Measurements from ENCODE around the gene SPTBN4.
"Not testable (repeated sequence)": the region's sequence is repeated elsewhere in the genome, so short reads cannot be mapped to it uniquely, and the experiment has no call there.

Gene SPTBN4

DNA sequence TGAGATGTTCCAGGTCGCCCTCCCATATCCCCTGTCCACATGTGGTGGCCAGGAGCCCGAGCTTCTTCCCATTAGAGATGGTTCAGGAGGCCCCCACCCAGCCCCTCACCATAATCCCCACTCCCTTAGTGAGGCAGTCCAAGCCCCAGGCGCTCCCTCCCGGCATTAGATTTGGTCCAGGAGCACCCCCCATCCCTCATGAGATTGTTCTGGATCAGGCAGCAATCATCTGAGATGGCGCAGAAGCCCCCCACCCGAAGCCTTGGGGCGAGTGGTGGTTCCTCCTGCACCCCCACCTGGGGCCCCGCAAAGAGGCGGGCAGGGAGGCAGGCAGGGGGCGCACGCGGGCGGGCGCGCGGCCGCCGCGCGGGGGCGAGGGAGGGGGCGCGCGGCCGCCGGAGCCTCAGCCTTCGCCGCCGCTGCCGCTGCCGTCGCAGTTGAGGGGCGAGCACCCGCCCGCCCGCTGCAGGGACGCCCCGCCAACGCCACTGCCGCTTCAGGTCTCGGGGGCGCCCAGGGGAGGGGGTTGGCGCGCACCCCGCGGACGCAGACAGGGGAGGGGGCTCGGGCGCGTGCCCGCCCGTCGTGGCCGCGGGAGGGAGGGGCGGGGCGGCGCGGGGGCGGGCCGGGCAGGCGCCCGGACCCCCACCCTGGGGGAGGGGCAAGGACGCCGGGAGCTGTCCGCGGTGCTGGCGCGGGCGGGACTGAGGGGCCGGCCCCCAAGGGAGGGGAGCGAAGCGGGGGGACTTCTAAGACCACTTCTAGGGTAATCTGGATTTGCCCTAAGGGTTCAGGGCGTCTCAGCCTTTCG lies 63.5 kb downstream of the SPTBN4 start:
- DNase-seq (ENCODE audit: low spot score): peak; percentile 99

DNA sequence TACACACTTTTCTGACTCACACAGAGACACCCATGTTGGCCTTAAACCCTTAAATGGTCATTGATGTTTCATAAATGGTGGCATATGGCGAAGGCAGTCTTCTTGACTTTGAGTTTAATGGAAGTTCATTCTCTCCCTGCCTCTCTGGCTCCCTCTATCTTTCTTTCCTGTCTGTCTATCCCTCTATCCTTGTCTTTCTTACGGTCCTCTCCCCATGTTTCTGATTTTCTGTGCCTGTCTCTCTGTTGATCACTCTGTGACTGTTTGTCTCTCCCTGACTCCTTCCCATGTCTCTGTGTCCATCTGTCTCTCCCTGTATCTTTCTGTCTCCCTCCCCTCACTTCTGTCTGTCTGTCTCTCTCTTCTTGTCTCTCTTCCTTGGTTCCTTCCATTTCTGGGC lies 66.7 kb downstream of the SPTBN4 start:
- no peak for DNase-seq (ENCODE audit: low spot score)

DNA sequence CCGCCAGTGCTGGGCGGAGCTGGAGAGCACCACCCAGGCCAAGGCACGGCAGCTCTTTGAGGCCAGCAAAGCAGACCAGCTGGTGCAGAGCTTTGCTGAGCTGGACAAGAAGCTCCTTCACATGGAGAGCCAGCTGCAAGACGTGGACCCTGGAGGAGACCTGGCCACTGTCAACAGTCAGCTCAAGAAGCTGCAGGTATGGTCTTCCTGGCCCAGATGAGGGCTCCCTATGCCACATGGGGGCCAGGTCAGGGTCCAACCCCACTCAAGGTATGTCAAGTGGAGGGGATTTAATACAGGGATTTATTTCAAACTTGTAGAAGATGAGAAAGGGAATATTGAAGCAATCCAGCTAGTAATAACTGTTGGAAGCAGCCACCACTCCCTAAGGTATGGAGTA lies 67.3 kb downstream of the SPTBN4 start:
- DNase-seq (ENCODE audit: low spot score): no peak

DNA sequence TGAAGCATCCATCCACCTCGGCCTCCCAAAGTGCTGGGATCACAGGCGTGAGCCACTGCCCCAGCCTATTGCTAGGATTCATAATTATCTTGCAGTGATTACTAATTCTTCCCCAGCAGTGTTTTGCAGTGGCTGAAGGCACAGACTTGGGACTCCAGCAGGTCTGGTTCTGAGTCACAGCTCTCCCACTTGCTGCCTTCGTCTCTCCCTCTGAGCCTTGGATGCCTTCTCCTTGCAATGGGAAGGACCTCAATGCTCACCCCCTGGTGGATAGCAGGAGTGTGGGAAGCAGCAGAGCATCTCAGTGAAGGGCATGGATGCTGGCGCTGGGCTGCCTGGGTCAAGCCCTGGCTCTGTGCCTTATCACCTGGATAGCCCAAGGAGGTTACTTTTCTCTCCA lies 72.3 kb downstream of the SPTBN4 start:
- DNase-seq (ENCODE audit: low spot score): no peak

DNA sequence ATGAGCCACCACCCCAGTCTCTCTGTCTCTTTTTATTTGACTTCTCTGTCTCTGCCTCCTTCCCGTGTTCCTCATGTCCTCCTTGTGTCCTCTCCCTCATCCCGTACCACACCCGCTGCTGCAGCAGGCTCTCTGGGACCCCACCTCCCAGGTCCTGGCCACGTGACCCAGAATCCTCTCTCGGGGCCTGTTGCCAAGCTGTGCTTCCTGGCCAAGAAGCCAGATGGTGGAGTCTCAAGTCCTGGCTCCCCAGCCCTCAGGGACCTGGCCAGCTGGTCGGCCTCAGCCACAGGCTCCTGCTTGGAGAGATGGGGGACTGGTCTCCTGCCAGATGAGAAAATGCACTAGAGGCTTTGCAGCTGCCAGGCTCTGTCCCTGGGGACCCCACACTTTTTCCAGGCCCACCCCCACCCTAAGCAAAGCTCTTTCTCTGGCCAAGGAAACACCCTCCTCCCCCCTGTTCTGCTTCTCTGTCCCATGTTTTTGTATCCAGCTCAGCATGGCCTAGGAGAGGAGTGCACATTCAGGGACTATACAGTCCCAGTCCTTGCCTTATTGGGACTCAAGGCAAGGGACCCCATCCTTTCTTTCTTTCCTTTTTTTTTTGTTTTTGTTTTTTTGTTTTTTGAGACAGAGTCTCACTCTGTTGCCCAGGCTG lies 75.5 kb downstream of the SPTBN4 start:
- no peak for DNase-seq (ENCODE audit: low spot score)

DNA sequence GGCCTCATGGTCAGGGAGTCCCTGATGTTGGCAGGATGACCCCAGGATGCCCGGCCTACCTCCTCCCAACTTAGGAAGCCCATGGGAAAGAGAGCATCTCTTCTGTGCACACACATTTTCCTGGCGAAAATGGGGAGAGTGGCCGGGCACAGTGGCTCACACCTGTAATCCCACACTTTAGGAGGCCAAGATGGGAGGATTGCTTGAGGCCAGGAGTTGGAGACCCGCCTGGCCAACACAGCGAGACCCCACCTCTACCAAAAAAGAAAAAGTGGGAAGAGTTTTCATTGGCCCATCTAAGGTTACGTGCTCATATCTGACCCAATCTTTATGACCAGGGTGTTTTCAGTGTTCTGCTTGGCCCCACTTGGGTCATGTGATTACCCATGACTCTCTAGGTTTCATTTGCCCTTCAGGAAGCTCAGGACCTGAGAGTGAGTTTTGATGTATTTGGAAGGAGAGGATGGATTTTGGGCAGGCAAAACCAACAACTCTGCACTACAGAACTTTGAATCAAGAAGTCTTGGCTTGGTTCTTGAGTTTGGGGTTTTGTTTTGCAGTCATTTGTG lies 76.3 kb downstream of the SPTBN4 start:
- no peak for DNase-seq (ENCODE audit: low spot score)

DNA sequence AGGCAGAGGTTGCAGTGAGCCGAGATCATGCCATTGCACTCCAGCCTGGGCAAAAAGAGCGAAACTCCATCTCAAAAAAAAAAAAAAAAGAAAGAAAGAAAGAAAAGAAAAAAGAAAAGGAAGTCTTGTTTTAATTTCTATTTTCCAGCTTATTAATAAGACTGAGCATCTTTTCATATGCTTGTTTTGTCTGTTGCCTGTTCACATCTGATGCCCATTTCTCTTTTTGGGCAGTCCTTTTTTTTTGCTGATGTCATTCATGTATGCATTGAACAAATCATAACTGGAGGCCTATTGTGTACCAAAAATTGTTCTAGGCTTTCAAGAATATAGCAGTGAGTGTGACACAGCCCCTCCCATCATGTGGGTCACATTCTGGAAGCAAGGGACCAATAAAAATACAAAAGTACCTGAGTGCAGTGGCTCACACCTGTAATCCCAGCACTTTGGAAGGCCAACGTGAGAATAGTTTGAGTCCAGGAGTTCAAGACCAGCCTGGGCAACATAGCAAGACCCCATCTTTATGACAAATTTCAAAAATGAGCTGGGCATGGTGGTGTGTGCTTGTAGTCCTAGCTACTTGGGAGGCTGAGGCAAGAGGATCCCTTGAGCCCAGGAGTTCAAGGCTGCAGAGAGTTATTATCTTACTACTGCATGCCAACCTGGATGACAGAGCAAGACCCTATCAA lies 79.5 kb downstream of the SPTBN4 start:
- DNase-seq (ENCODE audit: low spot score): not testable (repeated sequence)

DNA sequence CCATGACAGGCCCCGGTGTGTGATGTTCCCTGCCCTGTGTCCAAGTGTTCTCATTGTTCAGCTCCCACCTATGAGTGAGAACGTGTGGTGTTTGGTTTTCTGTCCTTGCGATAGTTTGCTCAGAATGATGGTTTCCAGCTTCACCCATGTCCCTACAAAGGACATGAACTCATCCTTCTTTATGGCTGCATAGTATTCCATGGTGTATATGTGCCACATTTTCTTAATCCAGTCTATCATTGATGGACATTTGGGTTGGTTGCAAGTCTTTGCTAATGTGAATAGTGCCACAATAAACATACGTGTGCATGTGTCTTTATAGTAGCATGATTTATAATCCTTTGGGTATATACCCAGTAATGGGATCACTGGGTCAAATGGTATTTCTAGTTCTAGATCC lies 80.4 kb downstream of the SPTBN4 start:
- not testable (repeated sequence) for DNase-seq (ENCODE audit: low spot score)

DNA sequence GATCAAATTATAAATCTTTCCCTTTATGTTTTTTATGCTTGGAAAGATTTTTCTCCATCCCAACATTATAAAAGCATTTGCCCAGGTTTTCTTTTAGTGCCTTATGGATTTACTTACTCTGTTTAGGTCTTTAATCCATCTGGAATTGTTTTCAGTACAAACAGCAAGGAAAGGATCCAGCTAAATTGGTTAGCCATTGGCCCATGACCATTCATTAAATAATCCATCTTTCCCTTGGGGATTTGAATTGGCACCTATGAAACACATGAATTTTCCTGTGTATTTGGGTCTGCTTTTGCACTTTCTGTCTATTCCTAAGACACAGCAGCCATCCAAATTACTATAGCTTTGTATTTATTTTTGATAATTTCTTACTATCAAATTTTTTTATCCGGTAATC lies 81.0 kb downstream of the SPTBN4 start:
- DNase-seq (ENCODE audit: low spot score): no peak

DNA sequence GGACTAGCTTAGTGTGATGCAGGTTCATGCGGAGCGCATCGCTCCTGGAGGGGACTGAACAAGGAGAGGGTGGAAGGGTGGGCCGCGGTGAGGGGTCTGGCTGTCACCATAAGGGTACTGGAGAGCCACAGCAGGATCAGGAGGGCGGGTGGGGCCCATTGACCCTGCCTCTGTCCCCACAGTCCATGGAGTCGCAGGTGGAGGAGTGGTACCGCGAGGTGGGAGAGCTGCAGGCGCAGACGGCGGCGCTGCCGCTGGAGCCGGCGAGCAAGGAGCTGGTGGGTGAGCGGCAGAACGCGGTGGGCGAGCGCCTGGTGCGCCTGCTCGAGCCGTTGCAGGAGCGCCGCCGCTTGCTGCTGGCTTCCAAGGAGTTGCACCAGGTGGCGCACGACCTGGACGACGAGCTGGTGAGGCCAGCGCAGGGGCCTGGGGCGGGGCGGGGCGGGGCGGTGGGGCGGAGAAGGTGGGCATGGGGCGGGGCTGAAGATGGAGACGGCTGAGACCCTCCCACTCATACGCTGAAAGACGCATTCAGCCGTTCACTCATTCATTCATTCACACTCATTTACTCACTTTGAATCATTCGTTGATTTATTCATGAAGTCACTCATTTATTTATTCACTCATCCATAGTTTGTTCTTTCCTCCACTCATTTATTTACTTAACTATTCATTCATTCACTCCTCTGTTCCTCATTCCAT lies 82.4 kb downstream of the SPTBN4 start:
- DNase-seq (ENCODE audit: low spot score): peak; percentile 91

DNA sequence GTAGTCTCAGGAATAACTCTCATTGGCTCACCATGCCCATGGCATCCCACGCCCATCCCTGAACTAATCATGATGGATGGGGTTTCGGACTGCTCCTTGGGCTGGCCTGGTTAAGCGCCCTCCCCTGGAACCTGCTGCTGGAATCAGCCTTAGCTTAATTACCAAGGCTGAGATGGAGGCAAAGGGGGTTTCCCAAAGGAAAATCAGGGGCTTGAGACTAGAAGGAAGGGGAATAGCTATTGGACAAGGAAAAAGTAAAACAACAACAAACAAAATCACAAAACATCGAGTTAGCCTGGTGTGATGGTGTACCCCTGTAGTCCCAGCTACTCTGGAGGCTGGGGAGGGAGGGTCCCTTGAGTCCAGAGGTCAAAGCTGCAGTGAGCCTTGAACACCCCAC lies 84.2 kb downstream of the SPTBN4 start:
- no peak for DNase-seq (ENCODE audit: low spot score)

DNA sequence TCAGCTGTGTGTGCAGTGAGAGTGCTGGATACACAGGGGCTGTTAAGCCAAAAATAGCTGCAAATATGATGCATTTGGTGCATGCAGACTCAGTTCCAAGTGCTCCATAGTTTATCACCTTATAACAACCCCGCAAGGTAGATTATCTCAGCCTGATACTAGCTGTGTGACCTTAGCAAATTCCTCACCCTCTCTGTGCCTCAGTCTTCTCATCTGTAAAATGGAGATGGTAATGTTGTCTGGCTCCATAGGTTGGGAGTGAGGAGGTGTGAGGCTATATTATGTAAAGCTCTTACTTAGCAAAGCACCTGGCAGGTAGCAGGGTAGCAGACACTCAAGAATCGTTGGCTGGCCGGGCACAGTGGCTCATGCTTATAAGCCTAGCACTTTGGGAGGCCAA lies 86.0 kb downstream of the SPTBN4 start:
- no peak for DNase-seq (ENCODE audit: low spot score)

DNA sequence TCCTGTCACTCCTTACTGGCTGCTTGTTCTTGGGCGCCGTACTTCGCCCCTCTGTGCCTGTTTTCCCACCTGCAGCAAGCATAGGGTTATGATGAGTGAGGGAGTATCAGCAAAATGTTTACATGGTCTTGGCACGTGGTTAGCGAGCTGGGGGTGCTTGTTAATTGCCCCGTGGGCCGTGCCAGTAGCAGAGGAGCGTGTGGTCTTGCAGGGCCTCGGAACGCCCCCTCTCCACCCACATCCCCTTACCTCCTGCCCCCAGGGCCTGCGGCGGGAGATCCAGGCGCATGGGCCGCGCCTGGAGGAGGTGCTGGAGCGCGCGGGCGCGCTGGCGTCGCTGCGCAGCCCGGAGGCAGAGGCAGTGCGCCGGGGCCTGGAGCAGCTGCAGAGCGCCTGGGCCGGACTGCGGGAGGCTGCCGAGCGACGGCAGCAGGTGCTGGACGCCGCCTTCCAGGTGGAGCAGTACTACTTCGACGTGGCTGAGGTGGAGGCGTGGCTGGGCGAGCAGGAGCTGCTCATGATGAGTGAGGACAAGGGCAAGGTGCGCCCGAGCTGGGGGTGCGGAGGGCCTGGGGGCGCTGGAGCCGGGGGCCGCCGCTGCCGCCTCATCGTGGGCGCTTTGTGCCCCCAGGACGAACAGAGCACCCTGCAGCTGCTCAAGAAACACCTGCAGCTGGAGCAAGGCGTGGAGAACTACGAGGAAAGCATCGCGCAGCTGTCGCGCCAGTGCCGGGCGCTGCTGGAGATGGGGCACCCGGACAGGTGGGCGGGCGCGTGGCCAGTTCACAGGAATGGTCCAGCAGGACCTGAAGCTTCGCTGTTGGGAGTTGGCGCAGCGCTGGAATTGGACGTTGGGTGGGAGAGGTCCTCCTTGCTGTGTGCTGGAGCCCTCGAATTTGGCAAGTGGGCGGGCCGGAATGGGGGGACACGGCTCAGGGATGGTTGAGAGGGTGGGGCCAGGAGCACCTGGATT lies 87.4 kb downstream of the SPTBN4 start:
- peak; percentile 85 for DNase-seq (ENCODE audit: low spot score)

DNA sequence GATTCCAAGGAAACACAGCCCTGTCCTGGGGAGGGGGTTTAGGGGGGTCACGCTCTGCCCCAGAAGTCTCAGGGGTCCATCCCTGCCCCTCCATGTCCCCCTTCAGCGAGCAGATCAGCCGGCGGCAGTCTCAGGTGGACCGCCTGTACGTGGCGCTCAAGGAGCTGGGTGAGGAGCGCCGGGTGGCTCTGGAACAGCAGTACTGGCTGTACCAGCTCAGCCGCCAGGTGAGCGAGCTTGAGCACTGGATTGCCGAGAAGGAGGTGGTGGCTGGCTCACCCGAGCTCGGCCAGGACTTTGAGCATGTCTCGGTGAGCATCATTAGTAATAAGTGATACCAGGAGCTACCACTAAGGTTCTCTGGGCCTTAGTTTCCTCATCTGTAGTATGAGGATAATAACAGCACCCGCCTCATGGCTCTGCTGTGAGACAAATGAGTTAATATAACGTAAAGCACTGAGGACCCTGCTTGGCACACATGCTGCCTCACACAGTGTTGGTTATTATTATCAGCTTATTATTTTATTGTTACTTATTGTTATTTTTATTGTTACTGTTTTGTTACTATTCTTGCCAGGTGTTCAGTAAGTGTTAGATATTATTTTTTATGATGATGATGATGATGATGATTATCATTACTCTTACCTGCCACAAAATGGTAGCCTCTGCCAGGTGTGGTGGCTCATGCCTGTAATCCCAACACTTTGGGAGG lies 89.3 kb downstream of the SPTBN4 start:
- no peak for DNase-seq (ENCODE audit: low spot score)

DNA sequence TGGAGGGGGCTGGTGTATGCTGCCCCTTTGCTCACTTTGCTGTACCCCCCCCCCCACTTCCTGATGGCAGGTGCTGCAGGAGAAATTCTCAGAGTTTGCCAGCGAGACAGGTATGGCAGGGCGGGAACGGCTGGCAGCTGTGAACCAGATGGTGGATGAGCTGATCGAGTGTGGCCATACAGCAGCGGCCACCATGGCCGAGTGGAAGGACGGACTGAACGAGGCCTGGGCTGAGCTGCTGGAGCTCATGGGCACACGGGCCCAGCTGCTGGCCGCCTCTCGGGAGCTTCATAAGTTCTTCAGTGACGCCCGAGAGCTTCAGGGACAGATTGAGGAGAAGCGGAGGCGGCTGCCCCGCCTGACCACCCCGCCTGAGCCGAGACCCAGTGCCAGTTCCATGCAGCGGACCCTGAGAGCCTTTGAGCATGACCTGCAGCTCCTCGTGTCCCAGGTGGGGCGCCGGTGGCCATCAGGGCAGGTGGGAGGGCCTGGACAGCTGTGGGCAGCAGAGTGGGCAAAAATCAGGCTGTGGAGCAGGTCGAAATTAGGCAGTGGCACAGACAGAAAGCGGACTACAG lies 90.2 kb downstream of the SPTBN4 start:
- no peak for DNase-seq (ENCODE audit: low spot score)

DNA sequence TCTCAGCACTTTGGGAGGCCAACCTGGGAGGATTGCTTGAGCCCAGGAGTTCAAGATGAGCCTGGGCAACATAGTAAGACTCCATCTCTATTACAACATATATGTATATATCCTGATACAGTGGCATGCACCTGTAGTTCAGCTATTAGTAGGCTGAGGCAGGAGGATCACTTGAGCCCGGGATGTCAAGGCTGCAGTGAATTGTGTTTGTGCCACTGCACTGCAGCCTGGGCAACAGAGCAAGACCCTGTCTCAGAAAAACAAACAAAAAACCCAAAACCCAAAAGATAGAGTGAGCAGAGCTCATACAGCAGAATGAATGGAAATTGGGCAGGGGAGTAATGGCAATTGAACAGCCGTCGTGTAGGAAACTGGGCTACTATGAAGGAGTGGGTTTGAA lies 92.6 kb downstream of the SPTBN4 start:
- DNase-seq (ENCODE audit: low spot score): no peak

DNA sequence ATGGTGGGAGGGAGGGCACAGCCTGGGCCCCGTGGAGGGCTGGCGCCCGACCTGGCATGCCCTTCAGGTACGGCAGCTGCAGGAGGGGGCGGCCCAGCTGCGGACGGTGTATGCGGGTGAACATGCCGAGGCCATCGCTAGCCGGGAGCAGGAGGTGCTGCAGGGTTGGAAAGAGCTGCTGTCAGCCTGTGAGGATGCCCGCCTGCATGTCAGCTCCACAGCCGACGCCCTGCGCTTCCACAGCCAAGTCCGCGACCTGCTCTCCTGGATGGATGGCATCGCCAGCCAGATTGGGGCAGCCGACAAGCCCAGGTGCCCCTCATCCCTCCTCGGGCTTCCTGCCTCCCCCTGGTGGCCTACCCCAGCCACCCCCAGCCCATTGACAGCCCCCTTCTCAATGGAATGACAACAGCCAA lies 93.3 kb downstream of the SPTBN4 start:
- DNase-seq (ENCODE audit: low spot score): no peak

DNA sequence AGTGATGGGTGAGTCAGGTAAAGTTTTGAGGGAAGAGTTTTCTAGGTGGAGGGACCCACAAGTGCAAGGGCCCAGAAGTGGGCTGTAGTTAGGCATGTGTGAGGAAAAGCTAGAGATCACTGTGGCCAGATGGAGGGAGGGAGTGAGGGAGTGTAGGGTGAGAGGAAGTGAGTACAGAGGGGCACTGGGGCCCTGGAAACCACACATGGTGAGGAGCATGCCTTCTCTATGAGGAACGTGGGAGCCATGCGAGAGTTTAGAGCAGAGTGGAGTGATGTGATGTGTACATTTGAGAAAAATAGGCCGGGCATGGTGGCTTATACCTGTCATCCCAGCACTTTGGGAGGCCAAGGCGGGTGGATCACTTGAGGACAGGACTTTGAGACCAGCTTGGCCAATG lies 95.1 kb downstream of the SPTBN4 start:
- no peak for DNase-seq (ENCODE audit: low spot score)

DNA sequence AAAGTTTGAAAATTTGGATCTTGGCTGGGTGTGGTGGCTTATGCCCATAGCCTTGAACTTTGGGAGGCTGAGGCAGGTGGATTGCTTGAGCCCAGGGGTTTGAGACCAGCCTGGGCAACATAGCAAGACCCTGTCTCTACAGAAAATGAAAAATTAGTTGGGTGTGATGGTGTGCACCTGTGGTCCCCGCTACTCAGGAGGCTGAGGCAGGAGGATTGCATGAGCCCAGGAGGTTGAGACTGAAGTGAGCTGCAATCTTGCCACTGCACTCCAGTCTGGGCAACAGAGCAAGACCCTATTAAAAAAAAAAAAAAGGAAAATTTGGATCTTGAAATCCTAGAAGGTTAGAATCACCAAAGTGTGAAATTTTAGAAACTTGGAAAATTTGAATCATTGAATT lies 97.7 kb downstream of the SPTBN4 start:
- not testable (repeated sequence) for DNase-seq (ENCODE audit: low spot score)

DNA sequence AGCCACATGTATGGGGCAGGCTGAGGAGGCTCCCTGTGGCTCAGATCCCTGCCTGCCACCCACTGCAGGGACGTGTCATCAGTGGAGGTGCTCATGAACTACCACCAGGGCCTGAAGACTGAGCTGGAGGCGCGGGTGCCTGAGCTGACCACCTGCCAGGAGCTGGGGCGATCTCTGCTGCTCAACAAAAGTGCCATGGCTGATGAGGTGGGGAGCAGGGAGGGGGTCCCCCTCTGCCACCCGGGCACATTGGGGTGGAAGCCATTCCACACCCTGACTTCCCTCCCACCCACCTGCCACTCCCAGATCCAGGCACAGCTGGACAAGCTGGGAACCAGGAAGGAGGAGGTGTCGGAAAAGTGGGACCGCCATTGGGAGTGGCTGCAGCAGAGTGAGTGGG lies 98.6 kb downstream of the SPTBN4 start:
- no peak for DNase-seq (ENCODE audit: low spot score)

All from iPS-NIHi11 (cell line).